A549 (cell line): ENCODE data around the gene ARHGEF7. TPM values are rescaled to one million over a fixed set of nuclear protein-coding genes. Genes with fewer than 3 reads are reported as not detected.
A peak's percentile ranks its signal among the peaks of the same experiment; 100 is the strongest.

Source experiments
- ATAC-seq, 2 experiments: fragments of 200-7000 bp in 1 of 2; fragments of >200 bp in 1 of 2; cut with Nextera tagmentation in 1 of 2; cut with Tn5 transposase in 1 of 2; 3 replicates each; pipeline versions ENCODE4 v1.8.0 to v1.9.1; 2018 to 2020; ENCODE audit warnings: mild to moderate bottlenecking in 1 of 2, moderate library complexity in 1 of 2
- CTCF ChIA-PET: fragments of 300-600 bp; sonication (Branson Sonifier 250); formaldehyde crosslinking; extraction: SDS; loops from one replicate; lab custom pipeline; 2021; ENCODE audit warnings: antibody characterized with exemption, inconsistent platforms; lab: Yijun Ruan, JAX
- POLR2A ChIA-PET: fragments of 350-600 bp; formaldehyde crosslinking; extraction: SDS; loops from one replicate; lab custom pipeline; 2021; ENCODE audit warnings: antibody characterized with exemption, inconsistent platforms; lab: Yijun Ruan, JAX
- DNase-seq, 2 experiments: peaks; one replicate each; pipeline versions ENCODE4 v3.0.0 to v3.0.0-alpha.2; 2011 to 2016; ENCODE audit warnings: low read depth in 1 of 2, low spot score in 1 of 2
- FAIRE-seq: peaks from 2 replicates; lab custom pipeline; 2011; peaks lifted over from hg19 to GRCh38; lab: Jason Lieb, UNC
- H3K27ac ChIP-seq, 2 experiments: fragments of >200 bp; sonication (Bioruptor Twin); formaldehyde crosslinking; 3 replicates each; pipeline ENCODE4 v1.5.1; 2016 to 2017
- H3K4me1 ChIP-seq: fragments of >200 bp; sonication (Bioruptor Twin); formaldehyde crosslinking; 3 replicates; pipeline ENCODE4 v1.6.1; 2016
- H3K4me2 ChIP-seq: fragments of >200 bp; sonication (Bioruptor Twin); formaldehyde crosslinking; 3 replicates; pipeline ENCODE4 v1.6.1; 2016
- H3K4me3 ChIP-seq: fragments of >200 bp; sonication (Bioruptor Twin); formaldehyde crosslinking; 3 replicates; pipeline ENCODE4 v1.5.1; 2016
- H3K9me3 ChIP-seq: fragments of >200 bp; sonication (Bioruptor Twin); formaldehyde crosslinking; 3 replicates; pipeline ENCODE4 v1.6.1; 2016
- ATOH8 ChIP-seq: fragments of 250-450 bp; sonication (Bioruptor Pico); IDR thresholded peaks from 2 replicates; pipeline ENCODE4 v1.5.0; 2020; ENCODE audit warnings: low read depth, mild to moderate bottlenecking, moderate library complexity
- CBX8 ChIP-seq: fragments of 200-600 bp; sonication (generic); IDR thresholded peaks from 2 replicates; pipeline ENCODE4 v1.6.1; 2016
- CHD4 ChIP-seq: fragments of 200-600 bp; sonication (generic); IDR thresholded peaks from 2 replicates; pipeline ENCODE4 v1.6.1; 2016; ENCODE audit warnings: antibody characterized with exemption, mild to moderate bottlenecking, borderline replicate concordance
- E2F6 ChIP-seq: IDR thresholded peaks from 2 replicates; pipeline ENCODE4 v1.6.1; 2012; ENCODE audit warnings: low read depth, borderline replicate concordance
- ESRRA ChIP-seq: fragments of 150-350 bp; IDR thresholded peaks from 2 replicates; pipeline ENCODE4 v1.6.1; 2014; ENCODE audit warnings: mild to moderate bottlenecking, low read length, borderline replicate concordance
- FOSB ChIP-seq: fragments of 250-450 bp; sonication (Bioruptor Pico); IDR thresholded peaks from 2 replicates; pipeline ENCODE4 v1.5.0; 2020; ENCODE audit warnings: mild to moderate bottlenecking, moderate library complexity
- FOXS1 ChIP-seq: fragments of 250-450 bp; sonication (Bioruptor Pico); IDR thresholded peaks from 2 replicates; pipeline ENCODE4 v1.5.0; 2020; ENCODE audit warnings: mild to moderate bottlenecking, moderate library complexity
- GATA3 ChIP-seq: IDR thresholded peaks from 2 replicates; pipeline ENCODE4 v1.6.1; 2012; ENCODE audit warnings: borderline replicate concordance
- HDAC2 ChIP-seq: fragments of 200-600 bp; sonication (generic); IDR thresholded peaks from 2 replicates; pipeline ENCODE4 v1.6.1; 2016
- HEYL ChIP-seq: fragments of 250-450 bp; sonication (Bioruptor Pico); IDR thresholded peaks from 2 replicates; pipeline ENCODE4 v1.8.0; 2021; ENCODE audit warnings: mild to moderate bottlenecking, moderate library complexity
- JUN ChIP-seq, 2 experiments: fragments of >200 bp; sonication (Bioruptor Twin); formaldehyde crosslinking; IDR thresholded peaks; 2 replicates in 1 of 2; 3 replicates in 1 of 2; pipeline ENCODE4 v1.6.1; 2016 to 2017
- JUNB ChIP-seq: fragments of >200 bp; sonication (Bioruptor Twin); formaldehyde crosslinking; IDR thresholded peaks from 2 replicates; pipeline ENCODE4 v1.6.1; 2016
- KDM5A ChIP-seq: fragments of 200-600 bp; sonication (generic); IDR thresholded peaks from 2 replicates; pipeline ENCODE4 v1.6.1; 2016; ENCODE audit warnings: antibody characterized with exemption, mild to moderate bottlenecking
- NFE2L2 ChIP-seq: fragments of 150-350 bp; conservative IDR thresholded peaks from 2 replicates; pipeline ENCODE4 v1.6.1; 2014; ENCODE audit warnings: low read length
- NPAS2 ChIP-seq: fragments of 250-450 bp; sonication (Bioruptor Pico); IDR thresholded peaks from 2 replicates; pipeline ENCODE4 v1.8.0; 2022; ENCODE audit warnings: mild to moderate bottlenecking, moderate library complexity, borderline replicate concordance
- PHF8 ChIP-seq: fragments of 200-600 bp; sonication (generic); IDR thresholded peaks from 2 replicates; pipeline ENCODE4 v1.6.1; 2016; ENCODE audit warnings: low read depth, mild to moderate bottlenecking, antibody characterized with exemption, moderate library complexity, borderline replicate concordance
- REST ChIP-seq: fragments of 200-600 bp; sonication (generic); IDR thresholded peaks from 2 replicates; pipeline ENCODE4 v1.6.1; 2016; ENCODE audit warnings: antibody characterized with exemption, mild to moderate bottlenecking, moderate library complexity
- RFX5 ChIP-seq: fragments of 450-650 bp; IDR thresholded peaks from 2 replicates; pipeline ENCODE4 v1.7.1; 2014; ENCODE audit warnings: antibody characterized with exemption, mild to moderate bottlenecking, moderate library complexity
- SMC3 ChIP-seq: fragments of >200 bp; sonication (Bioruptor Twin); formaldehyde crosslinking; IDR thresholded peaks from 3 replicates; pipeline ENCODE4 v1.6.1; 2018; ENCODE audit warnings: inconsistent platforms
- SREBF2 ChIP-seq: fragments of 450-650 bp; IDR thresholded peaks from 2 replicates; pipeline ENCODE4 v1.6.1; 2014; ENCODE audit warnings: mild to moderate bottlenecking, moderate library complexity
- TP53 ChIP-seq: fragments of 250-450 bp; sonication (Bioruptor Pico); IDR thresholded peaks from 2 replicates; pipeline ENCODE4 v1.5.0; 2021; ENCODE audit warnings: mild to moderate bottlenecking, moderate library complexity
- WGBS: methylation state at CpG from one replicate; pipeline ENCODE4 v1.1.6; 2017; ENCODE audit errors: missing lambda C conversion rate; 5-methylcytosine and 5-hydroxymethylcytosine counted together
- polyA plus RNA-seq, 4 experiments: library from polyadenylated mRNA; depleted of rRNA in 3 of 4; stranded (reverse); fragments of >200 nt; fragmentation: RNase III in 1 of 4; extraction: RNeasy Plus Mini Kit Qiagen cat#74134 plus additional on column Dnase treatment in 1 of 4; gene quantifications; 2 replicates in 3 of 4; 3 replicates in 1 of 4; pipeline ENCODE4 v1.2.3, GENCODE V29; 2011 to 2017

Gene ARHGEF7
- polyA plus RNA-seq, 2 of the 4 experiments (the other 2 are of a cell fraction), result 21.1 to 23.1 TPM

DNA sequence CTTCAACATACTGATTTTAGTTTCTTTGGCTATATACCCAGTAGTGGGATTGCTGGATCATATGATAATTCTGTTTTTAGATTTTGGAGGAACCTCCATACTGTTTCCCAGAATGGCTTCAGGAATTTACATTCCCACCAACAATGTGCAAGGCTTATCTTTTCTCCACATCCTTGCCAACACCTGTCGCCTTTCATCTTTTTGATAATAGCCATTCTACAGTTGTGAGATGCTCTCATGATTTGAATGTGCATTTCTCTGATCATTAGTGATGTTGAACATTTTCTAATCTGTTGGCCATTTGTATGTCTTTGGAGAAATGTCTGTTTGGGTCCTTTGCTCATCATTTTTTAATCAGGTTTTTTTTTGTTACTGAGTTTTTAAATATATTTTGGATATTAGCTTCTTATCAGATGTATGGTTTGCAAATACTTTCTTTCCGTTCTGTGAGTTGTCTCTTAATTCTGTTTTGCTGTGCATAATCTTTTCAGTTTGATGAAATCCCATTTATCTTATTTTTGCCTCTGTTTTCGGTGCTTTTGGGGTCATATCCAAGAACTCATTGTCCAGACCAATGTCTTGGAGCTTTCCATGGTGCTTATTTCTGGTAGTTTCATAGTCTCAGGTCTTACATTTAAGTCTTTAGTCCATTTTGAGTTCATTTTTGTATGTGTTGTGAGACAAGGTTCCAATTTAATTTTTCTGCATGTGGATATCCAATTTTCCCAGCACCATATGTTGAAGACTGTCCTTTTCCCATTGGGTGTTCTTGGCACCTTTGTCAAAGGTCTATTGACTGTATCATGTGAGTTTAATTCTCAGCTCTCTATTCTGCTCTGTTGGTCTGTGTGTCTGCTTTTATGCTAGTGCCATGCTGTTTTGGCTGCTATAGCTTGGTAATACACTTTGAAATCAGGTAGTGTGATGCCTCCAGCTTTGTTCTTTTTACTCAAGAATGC, 44.5 kb downstream of the ARHGEF7 start:
- FAIRE-seq (no peak), DNase-seq (no peak), ATAC-seq (no peak)
- ChIA-PET CTCF (interaction anchor here (0.6 kb wide), 1 partner anchor 1697 kb away, joined by 4 read pairs; no protein-coding TSS in a partner anchor), POLR2A (no interaction called here)
- Histone ChIP-seq H3K4me1 (0 out of 3 replicates have a peak, but pooled peaks cover 2% of the 10 kb centered on the region), H3K4me2 (no peak overlapping the region), H3K4me3 (no peak overlapping the region), H3K27ac (no peak overlapping the region), H3K9me3 (no peaks in the 10 kb centered on the region)
- WGBS, result 92% methylated on average over 3 of the region's 3 CpGs
- TF ChIP-seq NPAS2 (CRISPR knock-in tag) (no peak), ESRRA (no peak), REST (peak; percentile 34; the same call in 1 of the 2 replicates), PHF8 (no peak), CBX8 (no peak), KDM5A (no peak), SREBF2 (no peak)

- ChIA-PET CTCF (interaction anchor here (0.6 kb wide), 1 partner anchor 1696 kb away, joined by 4 read pairs; no protein-coding TSS in a partner anchor), POLR2A (no interaction called here)
- ATAC-seq, result no peak
- TF ChIP-seq RFX5, result no peak
- FAIRE-seq, result no peak
- H3K27ac ChIP-seq, result no peak overlapping the region
- H3K4me1 ChIP-seq, result no peaks in the 10 kb centered on the region
- no peak overlapping the region for H3K4me3 ChIP-seq
- no peak overlapping the region for H3K4me2 ChIP-seq
- no peaks in the 10 kb centered on the region for H3K9me3 ChIP-seq
- 97% methylated on average over 3 of the region's 3 CpGs for WGBS
- DNase-seq, result no peak
These were observed 45.5 kb downstream of the ARHGEF7 start for GRCh38 chr13:111160648-111161047.

GRCh38 chr13:111161601-111162600, 46.8 kb downstream of the ARHGEF7 start:
- no peak for ATAC-seq
- no peaks in the 10 kb centered on the region for H3K4me1 ChIP-seq
- H3K27ac ChIP-seq, result no peak overlapping the region
- ChIA-PET POLR2A (no interaction called here), CTCF (no interaction called here)
- no peak for DNase-seq
- no peaks in the 10 kb centered on the region for H3K9me3 ChIP-seq
- 90% methylated on average over 5 of the region's 5 CpGs for WGBS
- no peak overlapping the region for H3K4me3 ChIP-seq
- no peak for FAIRE-seq
- no peak overlapping the region for H3K4me2 ChIP-seq
- TF ChIP-seq REST (no peak), JUN (IDR thresholded peaks at IDR 0.05) (no peak), FOSB (CRISPR knock-in tag) (no peak), JUNB (no peak), HDAC2 (no peak), CHD4 (no peak), GATA3 (no peak), SMC3 (no peak), NFE2L2 (no peak), ATOH8 (no peak), E2F6 (no peak), HEYL (CRISPR knock-in tag) (no peak), TP53 (CRISPR knock-in tag) (no peak), FOXS1 (CRISPR knock-in tag) (no peak)
